KMS-11 (cell line): ENCODE data around the gene ANXA2.

ENCODE experiments used
- H2AFZ ChIP-seq: fragments of 200-600 bp; sonication (generic); 2 replicates; pipeline ENCODE4 v1.6.1; 2016; ENCODE audit warnings: antibody characterized with exemption, mixed run types, low read depth
- H3K27ac ChIP-seq: fragments of 200-600 bp; sonication (generic); 2 replicates; pipeline ENCODE4 v1.6.1; 2016; ENCODE audit warnings: mild to moderate bottlenecking, mixed run types
- H3K27me3 ChIP-seq: fragments of 200-600 bp; sonication (generic); 2 replicates; pipeline ENCODE4 v1.6.1; 2017; ENCODE audit warnings: mild to moderate bottlenecking, low read depth, mixed run types, moderate library complexity; ENCODE audit not compliant: insufficient read depth
- H3K36me3 ChIP-seq: fragments of 200-600 bp; sonication (generic); 2 replicates; pipeline ENCODE4 v1.6.1; 2017; ENCODE audit warnings: mild to moderate bottlenecking, mixed run types; ENCODE audit not compliant: insufficient read depth
- H3K4me1 ChIP-seq: fragments of 200-600 bp; sonication (generic); 2 replicates; pipeline ENCODE4 v1.6.1; 2016; ENCODE audit warnings: mild to moderate bottlenecking, low read depth, mixed run types; ENCODE audit not compliant: poor library complexity, severe bottlenecking
- H3K4me2 ChIP-seq: fragments of 200-600 bp; sonication (generic); 2 replicates; pipeline ENCODE4 v1.7.0; 2016; ENCODE audit warnings: mild to moderate bottlenecking, mixed run types
- H3K4me3 ChIP-seq: fragments of 200-600 bp; sonication (generic); IDR thresholded peaks from 2 replicates; pipeline ENCODE4 v1.6.1; 2017; ENCODE audit warnings: low read depth, low read length, mixed read lengths; ENCODE audit not compliant: insufficient read depth
- H3K79me2 ChIP-seq: fragments of 200-600 bp; sonication (generic); 2 replicates; pipeline ENCODE4 v1.6.1; 2016; ENCODE audit warnings: low read depth, mixed run types; ENCODE audit not compliant: insufficient read depth
- H3K9ac ChIP-seq: fragments of 200-600 bp; sonication (generic); 2 replicates; pipeline ENCODE4 v1.6.1; 2016; ENCODE audit warnings: mild to moderate bottlenecking, mixed run types
- H4K20me1 ChIP-seq: fragments of 200-600 bp; sonication (generic); 2 replicates; pipeline ENCODE4 v1.6.1; 2016; ENCODE audit warnings: mild to moderate bottlenecking, mixed run types; ENCODE audit not compliant: insufficient read depth
- CTCF ChIP-seq: fragments of 200-600 bp; sonication (generic); conservative IDR thresholded peaks from 2 replicates; pipeline ENCODE4 v1.6.1; 2017; ENCODE audit warnings: low read depth, mild to moderate bottlenecking, antibody characterized with exemption, low read length, moderate library complexity, mixed read lengths

The ANXA2 gene

GRCh38 chr15:60400944-60401343, 3.2 kb upstream of the ANXA2 start:
- Histone ChIP-seq H3K4me3 (no peak overlapping the region), H3K27ac (no peak overlapping the region), H2AFZ (no peak overlapping the region), H3K4me1 (peaks cover 15% of the 10 kb centered on the region), H3K9ac (no peak overlapping the region), H3K4me2 (no peak overlapping the region), H4K20me1 (no peaks in the 10 kb centered on the region), H3K36me3 (no peaks in the 10 kb centered on the region), H3K79me2 (peaks cover 18% of the 10 kb centered on the region), H3K27me3 (no peaks in the 10 kb centered on the region)
- no peak for TF ChIP-seq CTCF

- H3K9ac ChIP-seq, result no peak overlapping the region
- no peak overlapping the region for H3K4me2 ChIP-seq
- H3K36me3 ChIP-seq, result no peaks in the 10 kb centered on the region; the same call in 1 of the 2 replicates
- peaks cover 28% of the 10 kb centered on the region for H3K79me2 ChIP-seq
- H3K4me1 ChIP-seq, result peaks cover 25% of the 10 kb centered on the region
- no peak overlapping the region for H3K27ac ChIP-seq
- H4K20me1 ChIP-seq, result no peaks in the 10 kb centered on the region
- no peaks in the 10 kb centered on the region for H3K27me3 ChIP-seq
- no peak overlapping the region for H3K4me3 ChIP-seq
- no peak for TF ChIP-seq CTCF
- no peak overlapping the region for H2AFZ ChIP-seq
Observed at GRCh38 chr15:60399931-60400330, 2.1 kb upstream of the ANXA2 start.

- Histone ChIP-seq H3K27me3 (no peaks in the 10 kb centered on the region), H3K4me1 (peaks cover 29% of the 10 kb centered on the region), H2AFZ (peak overlapping the region; percentile 73; the same call in 1 of the 2 replicates), H3K4me2 (peak overlapping the region; percentile 93; the same call in 1 of the 2 replicates), H3K4me3 (no peak overlapping the region), H4K20me1 (no peaks in the 10 kb centered on the region), H3K79me2 (peaks cover 33% of the 10 kb centered on the region), H3K36me3 (no peaks in the 10 kb centered on the region; the same call in 1 of the 2 replicates), H3K27ac (no peak overlapping the region), H3K9ac (peak overlapping the region; percentile 98; the same call in 1 of the 2 replicates)
- no peak for TF ChIP-seq CTCF
Observed at GRCh38 chr15:60399246-60399915, 1.6 kb upstream of the ANXA2 start.

- Histone ChIP-seq H3K4me3 (peak overlapping the region; percentile 18), H3K36me3 (no peaks in the 10 kb centered on the region; the same call in 1 of the 2 replicates), H3K4me1 (peaks cover 50% of the 10 kb centered on the region), H4K20me1 (no peaks in the 10 kb centered on the region), H2AFZ (peak overlapping the region; percentile 47), H3K4me2 (peak overlapping the region; percentile 86), H3K27me3 (no peaks in the 10 kb centered on the region), H3K27ac (peak overlapping the region; percentile 98), H3K79me2 (peaks cover 55% of the 10 kb centered on the region), H3K9ac (peak overlapping the region; percentile 98)
- no peak for TF ChIP-seq CTCF
Observed at GRCh38 chr15:60396958-60397771, 621 bp downstream of the ANXA2 start.
